ENCODE results near the gene EPHA5.

GRCh38 chr4:65495439-65495838 lies 174.8 kb downstream of the EPHA5 start:
- TF ChIP-seq CTCF (IDR thresholded peaks at IDR 0.05; ENCODE audit: borderline replicate concordance, extremely low read depth, low read length, poor library complexity, severe bottlenecking) (no peak), EZH2 (IDR thresholded peaks at IDR 0.05; ENCODE audit: borderline replicate concordance, low read depth, low read length, severe bottlenecking) (no peak)

Measured in DND-41 (cell line).